ENCODE results near the gene COL18A1. TPM values are rescaled to one million over a fixed set of nuclear protein-coding genes. Genes with fewer than 3 reads are reported as not detected.

COL18A1 gene
- polyA plus RNA-seq, 1 experiment, result 25.3 TPM

DNA sequence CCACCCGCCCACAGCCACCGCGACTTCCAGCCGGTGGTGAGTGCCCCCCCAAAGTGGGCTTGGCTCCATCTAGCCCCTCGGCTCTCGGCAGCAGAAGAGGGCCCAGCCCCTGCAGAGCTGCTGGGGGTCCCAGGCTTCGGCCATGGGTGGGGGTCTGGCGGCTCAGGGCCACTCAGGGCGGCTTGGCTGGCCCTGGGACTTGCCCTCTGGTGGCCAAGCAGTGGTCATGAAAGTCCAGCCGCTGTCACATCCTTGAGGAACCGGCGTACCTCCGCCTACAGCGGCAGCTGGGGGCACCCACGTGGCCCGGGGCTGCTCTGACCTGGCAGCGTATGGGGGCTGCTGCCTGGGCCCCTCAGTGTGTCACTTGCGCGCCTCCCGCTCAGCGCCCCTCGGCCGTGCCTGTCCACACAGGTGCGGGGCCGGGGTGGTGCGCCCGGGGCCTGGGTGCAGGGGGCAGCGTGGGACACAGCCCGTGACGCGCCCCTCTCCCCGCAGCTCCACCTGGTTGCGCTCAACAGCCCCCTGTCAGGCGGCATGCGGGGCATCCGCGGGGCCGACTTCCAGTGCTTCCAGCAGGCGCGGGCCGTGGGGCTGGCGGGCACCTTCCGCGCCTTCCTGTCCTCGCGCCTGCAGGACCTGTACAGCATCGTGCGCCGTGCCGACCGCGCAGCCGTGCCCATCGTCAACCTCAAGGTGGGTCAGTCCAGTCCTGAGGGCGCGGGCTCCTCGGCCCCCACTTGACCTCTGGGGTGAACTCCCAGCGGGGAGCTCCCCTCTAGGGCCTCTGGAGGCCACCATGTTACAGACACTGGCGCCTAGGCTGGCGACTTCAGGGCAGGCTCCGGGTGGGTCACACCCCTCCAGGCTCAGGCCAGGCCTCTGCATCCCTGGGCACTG lies 104.9 kb downstream of the COL18A1 start:
- H3K4me3 ChIP-seq (ENCODE audit: low read depth, low read length), result no peak overlapping the region
- ChIA-PET POLR2A (no interaction called here), CTCF (no interaction called here)
- TF ChIP-seq, protein P1, sequence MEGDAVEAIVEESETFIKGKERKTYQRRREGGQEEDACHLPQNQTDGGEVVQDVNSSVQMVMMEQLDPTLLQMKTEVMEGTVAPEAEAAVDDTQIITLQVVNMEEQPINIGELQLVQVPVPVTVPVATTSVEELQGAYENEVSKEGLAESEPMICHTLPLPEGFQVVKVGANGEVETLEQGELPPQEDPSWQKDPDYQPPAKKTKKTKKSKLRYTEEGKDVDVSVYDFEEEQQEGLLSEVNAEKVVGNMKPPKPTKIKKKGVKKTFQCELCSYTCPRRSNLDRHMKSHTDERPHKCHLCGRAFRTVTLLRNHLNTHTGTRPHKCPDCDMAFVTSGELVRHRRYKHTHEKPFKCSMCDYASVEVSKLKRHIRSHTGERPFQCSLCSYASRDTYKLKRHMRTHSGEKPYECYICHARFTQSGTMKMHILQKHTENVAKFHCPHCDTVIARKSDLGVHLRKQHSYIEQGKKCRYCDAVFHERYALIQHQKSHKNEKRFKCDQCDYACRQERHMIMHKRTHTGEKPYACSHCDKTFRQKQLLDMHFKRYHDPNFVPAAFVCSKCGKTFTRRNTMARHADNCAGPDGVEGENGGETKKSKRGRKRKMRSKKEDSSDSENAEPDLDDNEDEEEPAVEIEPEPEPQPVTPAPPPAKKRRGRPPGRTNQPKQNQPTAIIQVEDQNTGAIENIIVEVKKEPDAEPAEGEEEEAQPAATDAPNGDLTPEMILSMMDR (IDR thresholded peaks at IDR 0.05; ENCODE audit: low read depth, low read length), result 0 out of 2 replicates have a peak, but pooled peaks have one; percentile 5
- no peaks in the 10 kb centered on the region; the same call in 1 of the 2 replicates for H3K9me3 ChIP-seq (ENCODE audit: control insufficient read depth, insufficient read depth, low read length)
- H3K27me3 ChIP-seq (ENCODE audit: control insufficient read depth, insufficient read depth, low read length), result no peaks in the 10 kb centered on the region
- no peak for DNase-seq (ENCODE audit: low read depth, low spot score)
- H3K27ac ChIP-seq (ENCODE audit: low read depth, low read length), result no peak overlapping the region

DNA sequence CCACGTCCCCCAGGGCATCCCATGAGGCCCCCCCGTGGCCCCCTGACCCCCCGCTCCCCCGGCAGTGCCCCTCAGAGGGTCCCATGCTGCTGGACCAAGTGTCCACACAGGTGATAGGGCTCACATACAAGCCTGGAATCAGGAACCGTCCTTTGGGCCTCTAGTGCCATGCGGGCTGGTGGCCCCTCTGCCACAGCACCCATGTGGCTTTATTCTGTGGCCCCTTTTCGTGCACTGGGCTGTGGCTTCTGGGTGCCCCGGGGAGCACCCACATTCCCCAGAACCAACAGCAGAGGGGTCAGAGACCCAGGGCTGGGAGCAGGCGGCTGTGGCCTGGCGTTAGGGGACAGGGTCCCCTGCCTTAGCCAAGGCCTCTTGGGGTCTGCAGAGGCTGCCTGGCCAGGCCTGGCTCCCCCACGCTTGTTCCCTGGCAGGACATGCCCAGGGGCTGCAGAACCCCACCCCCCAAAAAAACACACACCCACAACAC lies 105.5 kb downstream of the COL18A1 start:
- H3K4me3 ChIP-seq (ENCODE audit: low read depth, low read length), result no peak overlapping the region
- H3K27me3 ChIP-seq (ENCODE audit: control insufficient read depth, insufficient read depth, low read length), result no peaks in the 10 kb centered on the region
- no peak for DNase-seq (ENCODE audit: low read depth, low spot score)
- H3K27ac ChIP-seq (ENCODE audit: low read depth, low read length), result no peak overlapping the region
- TF ChIP-seq, protein P1 (IDR thresholded peaks at IDR 0.05; ENCODE audit: low read depth, low read length), result no peak
- CTCF ChIA-PET, result no interaction called here
- no peaks in the 10 kb centered on the region; the same call in 1 of the 2 replicates for H3K9me3 ChIP-seq (ENCODE audit: control insufficient read depth, insufficient read depth, low read length)
- POLR2A ChIA-PET, result no interaction called here

DNA sequence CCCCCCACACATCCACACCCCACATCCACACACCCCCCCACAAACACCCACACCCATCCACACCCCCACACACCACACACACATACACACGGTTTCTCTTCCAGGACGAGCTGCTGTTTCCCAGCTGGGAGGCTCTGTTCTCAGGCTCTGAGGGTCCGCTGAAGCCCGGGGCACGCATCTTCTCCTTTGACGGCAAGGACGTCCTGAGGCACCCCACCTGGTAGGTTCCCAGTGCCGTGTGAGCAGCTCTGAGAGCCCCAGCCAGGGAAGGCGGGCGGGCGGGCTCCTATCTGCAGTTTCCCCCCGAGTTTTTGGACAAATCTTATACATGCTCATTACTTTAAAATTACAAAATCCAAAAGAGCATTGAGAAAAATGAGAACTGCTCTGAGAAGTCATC lies 106.0 kb downstream of the COL18A1 start:
- CTCF ChIA-PET, result no interaction called here
- Histone ChIP-seq H3K4me3 (ENCODE audit: low read depth, low read length) (no peak overlapping the region), H3K27me3 (ENCODE audit: control insufficient read depth, insufficient read depth, low read length) (no peaks in the 10 kb centered on the region), H3K27ac (ENCODE audit: low read depth, low read length) (no peak overlapping the region), H3K9me3 (ENCODE audit: control insufficient read depth, insufficient read depth, low read length) (no peaks in the 10 kb centered on the region; the same call in 1 of the 2 replicates)
- POLR2A ChIA-PET, result no interaction called here
- DNase-seq (ENCODE audit: low read depth, low spot score), result no peak
- TF ChIP-seq, protein P1 (IDR thresholded peaks at IDR 0.05; ENCODE audit: low read depth, low read length), result no peak

DNA sequence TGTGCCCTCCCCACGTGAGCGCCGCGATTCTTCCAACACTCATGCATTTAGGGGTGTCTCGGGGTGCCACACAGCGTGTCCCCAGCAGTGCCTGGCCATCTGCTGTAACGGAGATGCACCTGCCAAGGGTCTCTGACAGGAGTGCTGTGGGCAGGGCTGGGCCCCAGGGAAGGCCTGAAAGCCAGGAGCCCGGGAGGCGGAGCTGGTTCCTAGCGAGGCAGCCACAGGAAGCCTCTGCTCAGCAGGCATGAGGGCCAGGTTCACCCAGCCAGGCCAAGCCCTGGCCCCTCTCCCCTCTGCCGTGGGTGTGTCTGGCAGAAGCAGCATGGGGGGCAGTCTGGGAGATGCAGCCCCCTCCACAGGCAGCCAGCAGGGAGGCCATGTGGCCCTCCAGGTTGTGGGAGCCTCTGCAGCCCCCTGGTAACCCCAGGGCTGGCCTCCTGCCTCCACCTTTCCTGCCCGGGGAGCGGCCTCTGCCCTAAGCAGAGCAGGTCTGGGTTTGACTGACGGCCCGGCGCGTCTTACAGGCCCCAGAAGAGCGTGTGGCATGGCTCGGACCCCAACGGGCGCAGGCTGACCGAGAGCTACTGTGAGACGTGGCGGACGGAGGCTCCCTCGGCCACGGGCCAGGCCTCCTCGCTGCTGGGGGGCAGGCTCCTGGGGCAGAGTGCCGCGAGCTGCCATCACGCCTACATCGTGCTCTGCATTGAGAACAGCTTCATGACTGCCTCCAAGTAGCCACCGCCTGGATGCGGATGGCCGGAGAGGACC lies 106.9 kb downstream of the COL18A1 start:
- Histone ChIP-seq H3K9me3 (ENCODE audit: control insufficient read depth, insufficient read depth, low read length) (no peaks in the 10 kb centered on the region; the same call in 1 of the 2 replicates), H3K27ac (ENCODE audit: low read depth, low read length) (no peak overlapping the region), H3K4me3 (ENCODE audit: low read depth, low read length) (no peak overlapping the region), H3K27me3 (ENCODE audit: control insufficient read depth, insufficient read depth, low read length) (no peaks in the 10 kb centered on the region)
- DNase-seq (ENCODE audit: low read depth, low spot score), result no peak
- CTCF ChIA-PET, result no interaction called here
- TF ChIP-seq, protein P1 (IDR thresholded peaks at IDR 0.05; ENCODE audit: low read depth, low read length), result no peak
- POLR2A ChIA-PET, result no interaction called here

DNA sequence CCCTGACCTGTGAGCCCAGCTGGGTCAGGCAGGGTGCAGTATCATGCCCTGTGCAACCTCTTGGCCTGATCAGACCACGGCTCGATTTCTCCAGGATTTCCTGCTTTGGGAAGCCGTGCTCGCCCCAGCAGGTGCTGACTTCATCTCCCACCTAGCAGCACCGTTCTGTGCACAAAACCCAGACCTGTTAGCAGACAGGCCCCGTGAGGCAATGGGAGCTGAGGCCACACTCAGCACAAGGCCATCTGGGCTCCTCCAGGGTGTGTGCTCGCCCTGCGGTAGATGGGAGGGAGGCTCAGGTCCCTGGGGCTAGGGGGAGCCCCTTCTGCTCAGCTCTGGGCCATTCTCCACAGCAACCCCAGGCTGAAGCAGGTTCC lies 107.6 kb downstream of the COL18A1 start:
- H3K9me3 ChIP-seq (ENCODE audit: control insufficient read depth, insufficient read depth, low read length), result no peaks in the 10 kb centered on the region; the same call in 1 of the 2 replicates
- TF ChIP-seq, protein P1 (IDR thresholded peaks at IDR 0.05; ENCODE audit: low read depth, low read length), result no peak
- no peak overlapping the region for H3K4me3 ChIP-seq (ENCODE audit: low read depth, low read length)
- H3K27me3 ChIP-seq (ENCODE audit: control insufficient read depth, insufficient read depth, low read length), result no peaks in the 10 kb centered on the region
- CTCF ChIA-PET, result no interaction called here
- no peak for DNase-seq (ENCODE audit: low read depth, low spot score)
- H3K27ac ChIP-seq (ENCODE audit: low read depth, low read length), result no peak overlapping the region
- POLR2A ChIA-PET, result no interaction called here
